K562 (cell line): ENCODE measurements around the gene MGST2.

ENCODE experiments used
- ATF3 ChIP-seq, 2 experiments: fragments of 450-650 bp in 1 of 2; sonication (generic) in 1 of 2; formaldehyde crosslinking in 1 of 2; IDR thresholded peaks in 1 of 2; conservative IDR thresholded peaks in 1 of 2; 2 replicates each; pipeline versions ENCODE4 v1.6.1 to v1.8.1; 2016 to 2023; ENCODE audit warnings: mild to moderate bottlenecking in 2 of 2, moderate library complexity in 2 of 2, inconsistent platforms in 1 of 2, missing genetic modification reagents in 1 of 2
- CBX3 ChIP-seq, 2 experiments: IDR thresholded peaks; 1 replicate in 1 of 2; 2 replicates in 1 of 2; pipeline ENCODE4 v1.6.1; 2012; ENCODE audit warnings: inconsistent platforms in 2 of 2, low read length in 2 of 2, borderline replicate concordance in 1 of 2, control low read depth in 1 of 2
- CTCF ChIP-seq, 3 experiments: IDR thresholded peaks in 2 of 3; conservative IDR thresholded peaks in 1 of 3; 2 replicates each; pipeline ENCODE4 v1.5.1; 2011 to 2012; ENCODE audit warnings: low read length in 3 of 3, mild to moderate bottlenecking in 3 of 3, control low read depth in 2 of 3, improper control_type of control experiment in 1 of 3, inconsistent platforms in 1 of 3, low read depth in 1 of 3, mixed read lengths in 1 of 3, moderate library complexity in 1 of 3; ENCODE audit not compliant: insufficient read depth in 2 of 3
- JUND ChIP-seq, 2 experiments: IDR thresholded peaks; 2 replicates in 1 of 2; 3 replicates in 1 of 2; pipeline ENCODE4 v1.6.1; 2011; ENCODE audit warnings: borderline replicate concordance in 2 of 2, low read depth in 2 of 2, low read length in 2 of 2, improper control_type of control experiment in 1 of 2, missing biosample characterization in 1 of 2, missing genetic modification characterization in 1 of 2, missing genetic modification reagents in 1 of 2
- MAFF ChIP-seq: IDR thresholded peaks from 2 replicates; pipeline ENCODE4 v1.6.1; 2012; ENCODE audit warnings: low read length, improper control_type of control experiment
- MITF ChIP-seq: IDR thresholded peaks from 2 replicates; pipeline ENCODE4 v1.6.1; 2014; ENCODE audit warnings: antibody characterized with exemption
- NCOA1 ChIP-seq: fragments of 450-650 bp; IDR thresholded peaks from 2 replicates; pipeline ENCODE4 v1.6.1; 2016; ENCODE audit warnings: low read depth
- SREBF2 ChIP-seq: sonication (generic); formaldehyde crosslinking; IDR thresholded peaks from 2 replicates; pipeline ENCODE4 v1.4.0; 2020; ENCODE audit warnings: mild to moderate bottlenecking, missing genetic modification reagents
- TSHZ1 ChIP-seq: fragments of 250-450 bp; sonication (Bioruptor Pico); IDR thresholded peaks from 2 replicates; pipeline ENCODE4 v1.4.0; 2020; ENCODE audit warnings: mild to moderate bottlenecking, moderate library complexity
- ZFP36 ChIP-seq: fragments of 150-350 bp; IDR thresholded peaks from 2 replicates; pipeline ENCODE4 v1.6.1; 2018; ENCODE audit warnings: low read length, low read depth; ENCODE audit not compliant: partially characterized antibody

GRCh38 chr4:139617702-139618490 is 47.7 kb upstream of the MGST2 start:
- TF ChIP-seq TSHZ1 (no peak), CTCF (IDR thresholded peaks at IDR 0.05 in 2 of 3, conservative IDR thresholded peaks at IDR 0.05 in 1 of 3; ENCODE audit: insufficient read depth in 2 of 3, low read depth in 1 of 3, low read length in 3 of 3) (peak; percentile 51 to 57 (median 51); a peak in 4 of 6 replicates), CBX3 (IDR thresholded peaks at IDR 0.05; ENCODE audit: borderline replicate concordance in 1 of 2, low read length in 2 of 2) (no peak), ATF3 (IDR thresholded peaks at IDR 0.05) (no peak), ATF3 (CRISPR knock-in tag; conservative IDR thresholded peaks at IDR 0.05) (no peak), SREBF2 (no peak), JUND (IDR thresholded peaks at IDR 0.05; ENCODE audit: borderline replicate concordance, low read depth, low read length) (no peak), JUND (tag; IDR thresholded peaks at IDR 0.05; ENCODE audit: borderline replicate concordance, low read depth, low read length) (no peak), MITF (no peak), MAFF (no peak), ZFP36 (no peak), NCOA1 (no peak)
